Hepatocyte (in vitro differentiated cells): ENCODE results near the gene ADGRL3.

ENCODE experiments used
- EZH2phosphoT487 ChIP-seq: fragments of 200-600 bp; sonication (generic); IDR thresholded peaks from one replicate; pipeline ENCODE4 v1.6.1; 2018; ENCODE audit warnings: antibody characterized with exemption, mild to moderate bottlenecking, low read depth, moderate library complexity; ENCODE audit not compliant: unreplicated experiment, severe bottlenecking
- TF ChIP-seq, protein P1 (sequence below): fragments of 200-600 bp; sonication (generic); IDR thresholded peaks from 2 replicates; pipeline ENCODE4 v1.5.1; 2016; ENCODE audit warnings: antibody characterized with exemption, mild to moderate bottlenecking; ENCODE audit not compliant: poor library complexity

GRCh38 chr4:61553557-61554125, 353.5 kb downstream of the ADGRL3 start:
- TF ChIP-seq, protein P1, sequence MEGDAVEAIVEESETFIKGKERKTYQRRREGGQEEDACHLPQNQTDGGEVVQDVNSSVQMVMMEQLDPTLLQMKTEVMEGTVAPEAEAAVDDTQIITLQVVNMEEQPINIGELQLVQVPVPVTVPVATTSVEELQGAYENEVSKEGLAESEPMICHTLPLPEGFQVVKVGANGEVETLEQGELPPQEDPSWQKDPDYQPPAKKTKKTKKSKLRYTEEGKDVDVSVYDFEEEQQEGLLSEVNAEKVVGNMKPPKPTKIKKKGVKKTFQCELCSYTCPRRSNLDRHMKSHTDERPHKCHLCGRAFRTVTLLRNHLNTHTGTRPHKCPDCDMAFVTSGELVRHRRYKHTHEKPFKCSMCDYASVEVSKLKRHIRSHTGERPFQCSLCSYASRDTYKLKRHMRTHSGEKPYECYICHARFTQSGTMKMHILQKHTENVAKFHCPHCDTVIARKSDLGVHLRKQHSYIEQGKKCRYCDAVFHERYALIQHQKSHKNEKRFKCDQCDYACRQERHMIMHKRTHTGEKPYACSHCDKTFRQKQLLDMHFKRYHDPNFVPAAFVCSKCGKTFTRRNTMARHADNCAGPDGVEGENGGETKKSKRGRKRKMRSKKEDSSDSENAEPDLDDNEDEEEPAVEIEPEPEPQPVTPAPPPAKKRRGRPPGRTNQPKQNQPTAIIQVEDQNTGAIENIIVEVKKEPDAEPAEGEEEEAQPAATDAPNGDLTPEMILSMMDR: no peak
- TF ChIP-seq EZH2phosphoT487: no peak
